ENCODE data around the gene ZSCAN10. TPM values are rescaled to one million over a fixed set of nuclear protein-coding genes. Genes with fewer than 3 reads are reported as not detected.

Gene ZSCAN10
- polyA plus RNA-seq, 1 donor from 2014 or later, result 0.10 TPM

- Histone ChIP-seq H3K79me2 (replicated peaks; ENCODE audit: insufficient read depth, low read length) (no peaks in the 10 kb centered on the region), H4K20me1 (ENCODE audit: insufficient read depth) (no peaks in the 10 kb centered on the region), H3K9me2 (ENCODE audit: insufficient read depth, low read length) (no peaks in the 10 kb centered on the region), H3K9me3 (ENCODE audit: low read length) (no peaks in the 10 kb centered on the region), H3K36me3 (ENCODE audit: insufficient read depth, low read length) (no peaks in the 10 kb centered on the region), H3K4me2 (ENCODE audit: low read length) (no peak overlapping the region), H3K4me3 (ENCODE audit: low read length) (no peak overlapping the region), H3F3A (ENCODE audit: insufficient read depth, low read length, poor library complexity, severe bottlenecking) (peaks cover 6% of the 10 kb centered on the region), H3K27me3 (ENCODE audit: insufficient read depth, low read depth, low read length) (no peaks in the 10 kb centered on the region), H3K9ac (ENCODE audit: low read length) (no peak overlapping the region), H2AFZ (ENCODE audit: low read depth, low read length) (no peak overlapping the region), H3K27ac (ENCODE audit: low read length) (no peak overlapping the region)
- TF ChIP-seq TAF1 (IDR thresholded peaks at IDR 0.05; ENCODE audit: low read depth) (no peak), MXI1 (conservative IDR thresholded peaks at IDR 0.05; ENCODE audit: poor library complexity, severe bottlenecking) (no peak), POLR2AphosphoS5 (IDR thresholded peaks at IDR 0.05) (no peak), CTCF (IDR thresholded peaks at IDR 0.05; ENCODE audit: poor library complexity, severe bottlenecking) (no peak), RAD21 (conservative IDR thresholded peaks at IDR 0.05) (no peak), SMC3 (conservative IDR thresholded peaks at IDR 0.05; ENCODE audit: poor library complexity) (no peak), EZH2 (IDR thresholded peaks at IDR 0.05; ENCODE audit: borderline replicate concordance, insufficient read depth, low read length, poor library complexity, severe bottlenecking) (no peak), EP300 (conservative IDR thresholded peaks at IDR 0.05; ENCODE audit: poor library complexity, severe bottlenecking) (no peak), REST (IDR thresholded peaks at IDR 0.05; ENCODE audit: borderline replicate concordance) (no peak)
Observed at GRCh38 chr16:3147757-3148104, 48.6 kb upstream of the ZSCAN10 start.

GRCh38 chr16:3147046-3147756, 48.1 kb upstream of the ZSCAN10 start:
- Histone ChIP-seq H3K9me3 (ENCODE audit: low read length) (no peaks in the 10 kb centered on the region), H3F3A (ENCODE audit: insufficient read depth, low read length, poor library complexity, severe bottlenecking) (peaks cover 4% of the 10 kb centered on the region), H3K9me2 (ENCODE audit: insufficient read depth, low read length) (no peaks in the 10 kb centered on the region), H3K9ac (ENCODE audit: low read length) (no peak overlapping the region), H3K27me3 (ENCODE audit: insufficient read depth, low read depth, low read length) (no peaks in the 10 kb centered on the region), H3K79me2 (replicated peaks; ENCODE audit: insufficient read depth, low read length) (no peaks in the 10 kb centered on the region), H3K4me3 (ENCODE audit: low read length) (no peak overlapping the region), H4K20me1 (ENCODE audit: insufficient read depth) (no peaks in the 10 kb centered on the region), H3K27ac (ENCODE audit: low read length) (no peak overlapping the region), H3K4me2 (ENCODE audit: low read length) (no peak overlapping the region), H2AFZ (ENCODE audit: low read depth, low read length) (no peak overlapping the region), H3K36me3 (ENCODE audit: insufficient read depth, low read length) (no peaks in the 10 kb centered on the region)
- TF ChIP-seq EP300 (conservative IDR thresholded peaks at IDR 0.05; ENCODE audit: poor library complexity, severe bottlenecking) (no peak), CTCF (IDR thresholded peaks at IDR 0.05; ENCODE audit: poor library complexity, severe bottlenecking) (no peak), SMC3 (conservative IDR thresholded peaks at IDR 0.05; ENCODE audit: poor library complexity) (no peak), POLR2AphosphoS5 (IDR thresholded peaks at IDR 0.05) (no peak), MXI1 (conservative IDR thresholded peaks at IDR 0.05; ENCODE audit: poor library complexity, severe bottlenecking) (no peak), EZH2 (IDR thresholded peaks at IDR 0.05; ENCODE audit: borderline replicate concordance, insufficient read depth, low read length, poor library complexity, severe bottlenecking) (no peak), RAD21 (conservative IDR thresholded peaks at IDR 0.05) (no peak), REST (IDR thresholded peaks at IDR 0.05; ENCODE audit: borderline replicate concordance) (no peak), TAF1 (IDR thresholded peaks at IDR 0.05; ENCODE audit: low read depth) (no peak)

All from neural cell (in vitro differentiated cells).